HTERT RPE-1 (cell line): Measurements from ENCODE around the gene VIPR2.
"Not testable (repeated sequence)": the region's sequence is repeated elsewhere in the genome, so short reads cannot be mapped to it uniquely, and the experiment has no call there.

Experiments used
- in situ Hi-C: fragments of 300-500 bp; cut with MboI; formaldehyde crosslinking; loops from 4 replicates; pipeline ENCODE4 v1.14.3; 2020; ENCODE audit warnings: low sequenced_read_pairs

VIPR2 gene

DNA sequence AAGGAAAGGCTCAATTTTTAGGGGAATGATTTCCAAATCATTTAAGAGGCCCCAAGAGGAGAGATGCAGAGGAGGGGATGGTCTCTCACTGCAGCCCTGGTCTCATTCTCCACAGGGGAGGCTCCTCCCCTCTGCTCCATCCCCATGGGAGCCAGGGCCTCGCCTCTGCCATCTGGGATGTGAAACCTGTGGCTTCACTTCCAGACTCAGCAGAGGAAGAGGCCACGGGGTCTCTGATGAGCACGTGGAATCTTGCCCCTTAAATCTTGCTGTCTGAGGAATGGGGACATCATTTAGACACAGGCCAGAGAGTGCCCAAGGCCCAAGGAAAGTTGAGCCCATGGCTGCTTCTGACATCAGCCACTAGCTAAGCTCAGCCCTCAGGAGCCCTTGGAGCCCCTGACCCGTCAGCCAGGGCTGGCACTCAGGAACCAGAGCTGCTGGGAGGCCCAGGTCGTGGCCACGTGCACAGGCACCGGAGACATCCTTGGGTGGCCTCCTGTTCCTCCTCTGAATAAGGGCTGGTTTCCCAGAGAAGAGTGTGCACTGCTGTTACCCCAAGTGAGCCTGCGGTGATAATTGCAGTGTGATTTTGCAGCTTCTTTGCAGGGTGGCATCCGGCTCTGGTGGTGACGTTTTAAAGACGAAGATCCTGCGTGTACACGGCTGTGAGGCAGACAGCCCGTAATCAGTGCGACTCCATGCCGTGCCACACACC is 50.5 kb downstream of the VIPR2 start:
- in situ Hi-C loops = no loop called here

DNA sequence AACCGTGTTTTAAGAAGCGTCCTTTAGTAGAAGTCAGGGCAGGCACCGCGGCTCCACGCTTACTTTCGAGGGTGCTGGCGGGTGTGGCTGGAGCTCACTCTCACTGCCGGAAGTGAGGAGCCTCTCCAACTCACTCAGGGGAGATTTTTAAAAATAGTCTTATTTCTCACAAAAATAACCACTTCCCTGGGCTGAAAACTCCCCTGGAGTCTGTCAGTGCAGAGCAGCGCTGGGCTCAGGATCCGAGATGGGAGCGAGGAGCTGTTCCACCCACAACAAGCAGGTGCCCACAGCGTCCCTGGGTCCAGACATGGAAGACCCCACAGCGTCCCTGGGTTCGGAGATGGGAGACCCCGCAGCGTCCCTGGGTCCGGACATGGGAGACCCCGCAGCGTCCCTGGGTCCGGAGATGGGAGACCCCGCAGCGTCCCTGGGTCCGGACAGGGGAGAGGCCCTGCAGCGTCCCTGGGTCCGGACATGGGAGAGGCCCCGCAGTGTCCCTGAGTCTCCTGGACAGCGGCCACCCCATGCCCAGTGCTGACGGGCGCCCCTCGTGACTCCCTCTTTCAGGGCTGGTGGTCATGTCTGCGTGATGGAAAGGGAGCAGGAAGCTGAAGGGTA is 51.2 kb downstream of the VIPR2 start:
- in situ Hi-C loops = no loop called here

DNA sequence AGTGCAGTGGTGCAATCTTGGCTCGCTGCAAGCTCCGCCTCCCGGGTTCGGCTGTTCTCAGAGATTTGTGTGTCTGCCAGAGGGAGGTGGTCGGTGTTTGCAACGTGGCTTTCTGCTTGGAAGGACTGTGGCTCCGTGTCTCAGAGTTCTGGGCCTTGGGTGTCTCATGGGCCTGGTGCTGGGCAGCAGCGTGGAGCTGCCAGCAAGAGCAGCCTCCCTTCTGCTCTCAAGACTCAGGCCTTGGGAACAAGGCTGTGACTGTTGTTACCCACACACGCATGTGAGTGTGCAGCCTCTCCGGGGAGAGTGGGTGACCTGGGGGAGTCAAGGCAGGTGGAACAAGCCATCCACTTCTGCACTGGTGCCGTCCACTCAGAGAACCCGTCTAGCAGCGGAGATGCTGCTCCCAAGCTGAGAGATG is 52.0 kb downstream of the VIPR2 start:
- in situ Hi-C loops = no loop called here

DNA sequence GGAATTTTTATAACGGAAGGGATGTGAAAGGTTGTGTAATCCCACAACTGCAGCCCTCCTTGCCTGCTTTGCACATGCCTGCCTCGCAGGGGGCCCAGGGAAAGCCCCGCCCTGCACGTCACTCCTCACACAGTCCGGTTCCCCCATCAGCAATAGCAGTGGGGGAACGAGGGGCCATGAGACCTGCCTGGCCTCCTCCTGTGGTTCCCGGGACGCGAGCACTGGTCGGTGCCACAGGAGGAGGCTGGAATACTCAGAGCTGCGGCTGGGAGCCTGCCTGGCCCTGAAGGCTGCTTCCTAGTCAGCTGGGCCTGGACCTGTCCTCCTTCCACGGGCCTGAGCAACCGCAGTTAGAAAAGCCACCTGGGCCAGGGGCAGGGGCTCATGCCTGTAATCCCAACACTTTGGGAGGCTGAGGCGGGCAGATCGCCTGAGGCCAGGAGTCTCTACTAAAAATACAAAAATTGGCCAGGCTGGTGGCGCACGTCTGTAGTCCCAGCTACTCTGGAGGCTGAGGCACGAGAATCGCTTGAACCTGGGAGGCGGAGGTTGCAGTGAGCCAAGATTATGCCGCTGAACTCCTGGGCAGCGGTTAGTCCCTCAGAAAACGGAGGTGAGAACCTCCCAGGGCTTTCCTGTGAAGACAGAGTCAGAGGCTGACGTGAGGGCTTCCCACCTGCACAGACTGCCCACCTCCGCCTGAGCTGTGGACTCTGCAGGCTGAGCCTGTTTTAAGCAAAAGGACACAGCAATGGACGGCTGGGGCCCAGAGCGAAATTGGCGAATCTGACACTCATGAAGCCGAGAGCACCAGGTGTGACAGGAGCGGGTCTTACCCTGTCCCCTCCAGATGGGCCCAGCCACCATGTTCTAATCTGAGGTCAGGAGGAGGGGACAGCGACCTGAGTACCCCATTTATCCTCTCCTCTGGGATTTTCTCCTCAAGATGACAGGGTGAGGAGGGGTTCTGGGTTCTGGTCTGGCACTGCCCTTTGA is 52.9 kb downstream of the VIPR2 start:
- in situ Hi-C loops = no loop called here

DNA sequence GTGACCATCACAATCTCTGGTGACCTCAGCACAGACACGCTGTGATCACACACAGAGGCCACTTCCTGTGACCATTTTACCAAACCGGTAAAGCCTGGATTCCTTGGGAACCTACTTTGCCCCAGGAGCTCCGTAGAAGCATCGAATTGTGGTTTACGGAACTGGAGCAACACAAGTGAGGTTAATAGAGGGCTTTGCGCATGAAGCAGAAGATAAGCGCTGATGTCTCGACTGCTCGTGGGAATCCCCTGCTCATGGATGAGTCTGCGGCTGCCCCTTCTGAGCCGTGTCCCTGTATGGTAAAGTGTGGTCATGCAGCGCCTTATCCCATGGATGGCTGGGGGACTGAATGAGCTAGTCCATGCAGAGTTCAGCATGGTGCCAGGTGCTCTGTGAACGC is 53.6 kb downstream of the VIPR2 start:
- in situ Hi-C loops = no loop called here

DNA sequence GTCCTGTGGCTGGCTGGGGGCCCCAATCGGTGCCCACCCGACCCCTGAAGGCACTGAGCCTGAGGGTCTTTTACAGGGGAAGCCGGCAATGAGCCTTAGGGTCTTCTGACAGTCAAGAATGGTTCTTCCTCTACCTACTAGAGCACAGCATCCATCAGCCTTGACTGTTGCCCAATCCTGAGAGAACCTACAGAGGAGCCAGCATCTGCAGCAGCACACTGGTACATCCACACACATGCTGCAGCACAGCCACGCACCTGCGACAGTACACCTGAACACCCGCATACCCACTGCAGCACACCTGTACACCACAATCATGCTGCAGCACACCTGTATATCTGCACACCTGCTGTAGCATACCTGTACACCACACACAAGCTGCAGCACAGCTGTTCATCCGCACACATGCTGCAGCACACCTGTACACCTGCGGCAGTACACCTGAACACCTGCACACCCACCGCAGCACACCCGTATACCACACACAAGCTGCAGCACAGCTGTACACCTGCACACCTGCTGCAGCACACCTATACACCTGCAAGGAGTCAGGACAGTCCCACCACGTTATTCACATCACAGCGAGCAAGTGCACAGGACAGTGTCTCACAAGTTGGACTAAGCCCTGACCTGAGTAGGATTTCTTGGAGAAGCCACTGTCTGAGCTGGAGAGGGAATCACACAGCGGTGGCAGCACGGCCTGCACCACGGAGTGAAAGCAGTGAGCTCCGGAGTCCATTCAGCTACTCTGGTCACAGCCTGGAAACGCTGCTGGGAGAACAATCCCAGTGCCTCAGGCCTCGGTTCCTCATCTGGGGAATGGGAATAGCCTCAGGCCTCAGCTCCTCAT is 56.4 kb downstream of the VIPR2 start:
- in situ Hi-C loops = no loop called here

DNA sequence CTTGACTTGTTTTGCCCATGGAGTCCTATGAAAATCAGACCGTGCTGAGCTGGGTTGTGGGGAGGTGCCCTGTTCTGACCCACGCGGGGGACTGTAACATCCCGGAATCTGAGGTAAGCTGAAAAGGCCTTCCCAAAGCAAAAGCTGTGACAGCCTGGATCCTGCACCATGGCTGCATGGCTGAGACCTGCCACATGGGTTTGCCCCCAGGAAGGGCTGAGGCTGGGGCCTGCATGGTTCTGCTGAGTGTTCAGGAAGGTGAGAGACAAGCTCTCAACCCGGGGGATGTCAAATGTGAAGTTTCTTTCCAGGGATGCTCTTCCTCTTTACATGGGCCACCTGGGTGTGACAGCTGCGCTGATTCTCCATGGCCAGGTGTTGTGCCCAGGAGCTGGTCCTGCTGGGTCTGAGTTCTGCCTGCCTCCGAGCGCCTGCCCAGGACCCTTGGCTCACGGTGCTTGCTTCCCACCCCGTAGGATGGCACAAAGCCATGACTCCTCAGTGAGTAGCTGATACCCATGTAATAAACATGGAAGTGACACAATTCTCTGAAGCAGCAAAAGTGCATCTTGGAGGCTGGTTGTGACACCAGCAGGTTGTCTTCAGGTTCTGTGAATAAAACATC is 58.3 kb downstream of the VIPR2 start:
- in situ Hi-C loops = no loop called here

DNA sequence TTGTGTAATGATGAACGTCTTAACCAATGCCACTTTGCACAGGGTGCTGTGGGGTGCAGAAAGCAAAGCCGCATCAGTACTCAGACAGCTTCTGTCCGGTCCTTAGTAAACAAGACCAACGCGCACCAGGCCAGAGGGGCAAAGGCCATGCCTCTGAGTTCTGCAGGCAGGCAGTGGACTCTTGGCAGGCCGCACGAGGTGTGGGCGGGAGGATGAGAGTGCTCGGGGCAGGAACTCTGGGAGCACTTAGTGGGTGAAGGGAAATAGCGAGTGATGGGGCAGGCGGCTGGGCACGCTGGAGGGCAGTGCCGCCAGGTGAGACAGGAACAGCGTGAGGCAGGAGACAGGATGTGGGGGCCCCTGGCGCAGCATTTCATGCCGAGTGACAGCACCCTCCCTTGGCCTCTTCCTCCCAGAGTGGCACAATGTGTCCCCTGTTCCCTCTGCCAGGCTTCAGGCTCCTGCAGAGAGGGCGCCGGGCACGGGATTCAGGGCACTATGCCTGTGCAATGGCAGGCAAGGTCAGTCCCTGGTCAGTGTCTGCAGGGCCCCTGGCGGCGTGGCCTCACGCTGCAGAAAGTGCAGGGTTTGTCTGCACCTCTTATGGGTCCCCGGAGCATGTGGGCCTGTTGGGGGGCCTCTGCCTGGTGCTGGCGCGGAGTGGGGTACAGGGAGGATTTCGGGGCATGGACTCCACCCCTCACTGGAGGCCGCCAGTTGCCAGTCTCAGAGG is 60.4 kb downstream of the VIPR2 start:
- in situ Hi-C loops = no loop called here

DNA sequence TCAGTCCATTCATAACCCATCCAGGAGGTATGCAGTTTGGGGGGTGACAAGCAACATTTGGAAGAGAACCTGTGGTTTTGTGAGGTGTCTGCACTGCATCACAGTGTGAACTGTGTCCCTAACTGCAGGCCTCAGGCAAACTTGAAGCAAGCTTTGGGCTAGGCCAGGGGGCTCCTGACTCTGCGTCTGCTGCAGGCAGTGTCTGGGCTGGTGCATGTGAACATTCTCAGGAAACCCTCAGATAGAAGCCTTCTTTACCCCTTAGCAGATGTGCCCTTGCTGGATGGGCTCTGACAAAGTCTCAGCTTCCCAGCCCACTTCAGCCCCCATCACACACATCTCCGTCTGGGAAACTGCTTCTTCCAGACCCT is 61.0 kb downstream of the VIPR2 start:
- in situ Hi-C loops = no loop called here

DNA sequence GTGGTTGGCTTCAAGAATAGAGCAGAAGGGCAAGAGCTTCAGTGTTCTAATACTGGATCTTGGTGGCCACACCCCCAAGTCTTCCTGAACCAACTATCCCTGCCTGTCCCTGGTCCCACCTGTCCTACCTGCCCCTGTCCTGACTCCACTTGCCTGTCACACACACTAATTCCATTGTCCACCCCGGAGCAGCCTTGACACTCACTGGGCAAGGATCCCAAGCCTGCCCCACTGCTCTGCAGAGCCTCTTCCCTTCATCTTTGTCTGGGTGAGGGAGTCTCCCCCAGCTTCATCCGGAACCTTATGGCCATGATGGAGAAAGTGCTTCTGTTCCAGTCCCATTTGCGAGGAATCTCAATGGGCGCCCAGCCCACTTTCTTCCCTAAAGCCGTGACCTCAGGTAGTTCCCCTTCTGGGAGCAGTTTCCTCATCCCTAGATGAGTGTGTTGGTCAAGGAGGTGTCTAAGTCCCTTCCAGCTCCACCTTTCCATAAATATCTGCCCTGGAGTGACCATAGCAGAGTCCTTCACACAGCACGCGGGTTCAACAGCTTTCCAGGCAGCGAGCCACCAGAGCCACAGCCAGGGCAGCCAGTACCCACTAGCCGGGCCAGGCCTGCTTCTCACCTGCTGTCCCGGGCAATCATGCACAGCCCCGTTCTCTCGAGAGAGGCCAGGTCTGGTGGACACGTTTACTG is 61.5 kb downstream of the VIPR2 start:
- in situ Hi-C loops = no loop called here

DNA sequence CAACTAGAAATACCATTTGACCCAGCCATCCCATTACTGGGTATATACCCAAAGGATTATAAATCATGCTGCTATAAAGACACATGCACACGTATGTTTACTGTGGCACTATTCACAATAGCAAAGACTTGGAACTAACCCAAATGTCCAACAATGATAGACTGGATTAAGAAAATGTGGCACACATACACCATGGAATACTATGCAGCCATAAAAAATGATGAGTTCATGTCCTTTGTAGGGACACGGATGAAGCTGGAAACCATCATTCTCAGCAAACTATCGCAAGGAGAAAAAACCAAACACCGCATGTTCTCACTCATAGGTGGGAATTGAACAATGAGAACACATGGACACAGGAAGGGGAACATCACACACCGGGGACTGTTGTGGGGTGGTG is 62.6 kb downstream of the VIPR2 start:
- in situ Hi-C loops = not testable (repeated sequence)

DNA sequence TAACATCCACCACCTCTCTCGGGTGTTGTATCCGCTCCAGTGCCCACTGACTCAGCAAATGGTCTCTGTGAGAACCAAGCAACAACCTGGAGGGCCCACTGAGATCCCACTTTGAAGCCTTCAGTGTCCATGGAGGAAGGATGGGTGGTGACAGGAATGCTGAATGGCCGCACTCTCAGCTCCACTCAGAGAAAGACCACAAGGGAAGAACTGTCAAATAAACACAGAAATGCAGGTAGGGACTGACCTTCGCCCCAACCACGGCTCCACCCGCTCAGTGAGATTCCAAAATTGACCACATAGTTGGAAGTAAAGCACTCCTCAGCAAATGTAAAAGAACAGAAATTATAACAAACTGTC is 65.8 kb downstream of the VIPR2 start:
- in situ Hi-C loops = no loop called here

DNA sequence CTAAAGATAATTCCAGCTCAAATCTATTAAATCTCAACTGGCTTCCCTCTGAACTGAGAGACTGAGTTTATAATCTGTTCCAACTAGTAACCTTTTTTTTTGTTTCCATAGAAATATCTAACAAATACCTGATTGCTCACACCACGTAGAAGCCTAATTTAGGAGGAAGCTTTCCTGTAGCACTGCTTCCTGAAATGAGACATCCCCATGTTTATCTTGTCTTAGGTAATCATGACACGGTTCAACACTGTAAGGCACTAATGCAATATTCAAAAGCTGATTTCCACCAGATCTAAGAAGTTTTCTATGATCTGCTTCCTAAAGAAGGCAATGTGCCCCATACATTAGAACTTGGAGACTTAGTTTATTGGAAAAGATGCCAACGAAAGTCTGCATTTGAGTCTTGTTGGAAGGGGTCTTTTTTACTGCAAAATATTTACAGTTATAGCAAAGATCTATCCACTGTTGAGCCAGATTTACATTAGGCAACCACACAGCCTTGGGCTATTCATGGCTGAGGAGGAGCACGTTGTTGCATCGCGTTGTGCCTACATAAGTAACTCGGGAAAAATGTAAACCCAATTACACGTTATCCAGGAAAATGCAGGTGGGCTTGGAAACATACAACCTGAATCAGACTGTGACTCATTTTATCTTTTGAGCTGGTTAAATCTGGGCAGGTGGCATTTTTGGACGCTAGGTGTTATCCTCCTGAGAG is 66.3 kb downstream of the VIPR2 start:
- in situ Hi-C loops = no loop called here

DNA sequence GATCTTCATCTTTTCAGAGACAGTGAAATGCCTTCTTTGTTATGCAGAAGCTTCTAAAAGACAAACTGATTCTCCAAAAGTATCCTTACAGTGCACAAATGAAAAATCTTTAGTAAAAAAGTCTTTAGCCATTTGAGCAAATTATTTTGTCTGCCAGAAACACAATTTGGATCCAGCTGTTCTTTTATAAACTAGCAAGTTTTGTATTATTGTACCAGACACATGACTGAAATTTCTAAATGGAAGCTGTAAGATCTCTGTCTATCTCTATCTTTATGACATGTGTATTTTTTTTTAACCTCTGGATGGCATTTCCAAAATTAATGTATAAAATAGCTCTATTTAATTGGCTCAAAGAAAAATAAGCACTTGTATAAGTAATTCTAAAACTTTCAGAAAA is 68.3 kb downstream of the VIPR2 start:
- in situ Hi-C loops = no loop called here

DNA sequence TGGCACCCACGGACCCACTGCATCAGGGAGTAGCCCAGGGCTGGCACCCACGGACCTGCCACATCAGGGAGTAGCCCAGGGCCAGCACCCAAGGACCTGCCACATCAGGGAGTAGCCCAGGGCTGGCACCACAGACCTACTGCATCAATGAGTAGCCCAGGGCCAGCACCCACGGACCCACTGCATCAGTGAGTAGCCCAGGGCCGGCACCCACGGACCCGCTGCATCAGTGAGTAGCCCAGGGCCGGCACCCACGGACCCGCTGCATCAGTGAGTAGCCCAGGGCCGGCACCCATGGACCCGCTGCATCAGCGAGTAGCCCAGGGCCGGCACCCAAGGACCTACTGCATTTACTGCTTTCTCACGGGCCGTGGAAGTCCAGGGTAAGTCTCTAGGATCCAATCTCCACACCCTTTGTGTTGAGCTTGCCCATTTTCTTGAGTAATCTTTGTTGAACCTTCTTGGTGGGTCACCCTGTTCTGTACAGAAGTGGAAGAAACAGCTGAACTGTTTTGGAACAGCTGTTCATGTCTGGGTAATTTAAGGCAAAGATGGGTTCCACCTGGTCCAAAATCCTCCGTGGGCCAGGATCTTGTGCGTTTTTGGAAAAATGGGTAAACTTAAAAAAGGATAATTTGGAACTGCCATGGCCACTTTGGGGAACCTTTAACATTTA is 69.0 kb downstream of the VIPR2 start:
- in situ Hi-C loops = no loop called here

DNA sequence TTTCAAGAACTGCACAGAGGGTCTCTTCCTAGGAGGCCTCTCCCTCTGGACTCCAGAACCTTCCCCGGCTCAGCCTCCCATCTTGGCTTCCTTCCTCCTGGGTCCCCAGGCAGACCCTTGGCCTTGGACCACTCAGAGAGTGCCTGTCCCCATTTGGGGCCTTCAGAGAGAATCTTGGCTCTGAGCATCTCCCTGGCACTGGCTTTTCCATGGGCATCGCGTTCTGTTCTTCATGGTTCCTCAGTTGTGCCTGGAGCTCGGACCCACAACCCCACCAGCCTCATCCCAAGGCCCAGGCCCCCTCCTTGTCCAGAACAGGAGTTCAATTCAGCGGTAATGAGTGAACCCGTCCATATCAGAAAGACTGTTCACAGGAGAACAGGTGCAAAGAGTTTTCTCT is 73.4 kb downstream of the VIPR2 start:
- in situ Hi-C loops = no loop called here

DNA sequence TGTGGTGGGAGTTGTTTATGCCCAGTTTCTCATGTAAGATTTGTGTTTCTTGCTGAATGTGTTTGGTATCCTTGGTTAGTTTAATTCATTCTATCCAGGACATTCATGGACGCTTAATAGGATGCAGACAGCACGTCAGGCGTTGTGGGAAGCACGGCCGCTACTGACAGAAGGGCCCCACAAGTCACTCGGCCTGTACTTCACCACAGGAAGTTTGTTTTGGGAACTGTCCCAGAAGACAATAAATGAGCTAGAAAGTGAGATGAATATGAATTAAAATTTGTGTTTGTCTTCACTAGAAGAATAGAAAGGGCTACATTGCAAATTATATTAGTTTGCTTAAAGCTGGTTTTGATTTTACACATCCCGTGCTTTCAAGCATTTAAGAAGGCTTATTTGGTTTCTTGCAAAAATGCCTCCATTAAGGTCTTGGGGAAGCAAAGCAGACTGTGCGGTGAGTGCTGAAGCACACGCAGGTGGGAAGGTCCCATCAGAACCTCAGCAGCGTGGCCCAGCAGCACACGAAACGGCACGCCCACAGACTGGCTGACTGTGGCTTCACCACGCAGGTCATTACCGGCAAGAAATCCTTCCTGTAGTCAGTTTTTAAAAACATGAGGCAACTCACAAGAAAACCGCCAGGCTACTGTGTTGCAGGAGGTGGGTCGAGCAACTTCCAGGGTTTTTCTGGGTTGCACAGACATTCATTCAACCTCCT is 74.1 kb downstream of the VIPR2 start:
- in situ Hi-C loops = no loop called here
